NCI-H1436 (cell line): ENCODE measurements around the gene SIK2.
"Not testable (repeated sequence)": the region's sequence is repeated elsewhere in the genome, so short reads cannot be mapped to it uniquely, and the experiment has no call there.

Source experiments
- DNase-seq: peaks from one replicate; lab custom pipeline; 2025; lab: John Stamatoyannopoulos, UW

Gene SIK2

DNA sequence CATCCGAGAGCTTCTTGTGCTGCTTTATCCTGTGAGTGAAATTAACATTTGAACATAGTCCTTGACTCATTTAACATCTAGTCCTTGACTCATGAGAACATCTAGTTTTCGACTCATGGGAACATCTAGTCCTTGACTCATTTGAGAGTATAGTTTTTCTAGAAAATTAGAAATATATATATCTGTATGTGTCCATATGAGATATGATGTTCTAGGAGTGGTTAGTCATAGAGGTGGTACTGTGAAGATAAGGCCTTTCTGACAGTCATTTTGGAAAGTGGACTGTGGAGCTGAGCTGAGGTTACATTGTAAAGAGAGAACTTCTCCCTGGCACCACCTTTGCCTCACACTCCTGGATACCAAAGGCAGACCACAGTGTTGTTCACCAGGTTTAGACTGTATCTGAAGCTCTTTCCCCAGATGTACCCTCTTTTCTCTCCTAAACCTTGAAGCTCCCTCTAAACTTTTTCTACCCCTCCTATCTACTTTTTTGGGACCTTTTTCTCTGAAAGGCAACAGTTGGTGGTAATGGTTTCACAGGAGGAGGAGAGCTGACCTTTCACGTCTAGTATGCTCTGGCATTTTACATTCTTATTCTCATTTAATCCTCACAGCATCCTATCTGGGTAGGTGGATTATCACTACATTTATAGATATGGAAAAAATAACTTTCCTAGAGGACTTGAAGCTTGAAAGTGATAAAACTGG, 96.8 kb downstream of the SIK2 start:
- DNase-seq, result no peak

DNA sequence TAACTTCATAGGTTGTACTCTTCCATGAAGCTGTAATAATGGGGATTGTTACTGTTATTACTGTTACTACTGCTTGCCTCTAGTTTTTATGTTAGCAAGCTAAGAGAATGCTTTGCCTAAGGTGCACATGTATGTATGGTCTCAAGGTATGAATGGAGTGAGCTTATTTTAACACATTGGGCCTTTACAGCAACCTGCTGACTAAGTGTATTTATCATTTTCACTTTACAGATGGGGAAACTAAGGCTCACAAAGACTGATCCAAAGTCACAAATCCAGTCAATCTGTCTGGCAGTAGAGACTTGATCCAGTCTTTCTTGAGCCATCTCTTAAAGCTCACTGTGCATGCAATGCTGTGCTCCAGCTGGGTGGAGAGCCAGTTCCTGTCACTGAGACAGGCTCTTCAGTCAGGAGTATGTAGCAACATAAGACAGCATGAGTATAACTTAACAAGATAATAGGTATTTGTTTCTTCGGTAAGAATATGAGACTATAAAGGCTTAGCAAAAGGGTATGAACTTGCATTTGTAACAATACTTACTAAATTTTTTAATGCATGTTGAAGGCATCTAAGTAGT, 97.4 kb downstream of the SIK2 start:
- DNase-seq, result no peak

DNA sequence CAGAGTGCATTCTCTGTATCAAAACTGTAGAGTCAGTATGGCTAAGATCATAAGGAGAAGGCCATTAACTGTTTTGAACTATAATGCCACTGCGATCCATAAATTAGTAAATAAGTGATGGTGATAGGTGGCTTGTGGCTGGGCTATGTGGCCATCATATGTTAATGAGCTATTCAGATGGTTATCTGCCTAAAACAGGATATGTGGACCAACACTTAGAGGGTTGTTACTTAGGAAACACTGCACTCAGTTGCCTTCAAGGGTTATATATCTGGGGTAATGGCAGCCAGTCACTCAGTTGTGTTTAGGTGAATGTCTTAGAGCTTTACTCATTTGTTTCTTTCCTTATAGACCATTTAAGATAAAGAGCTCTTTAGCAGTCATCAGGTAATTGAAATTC, 97.9 kb downstream of the SIK2 start:
- no peak for DNase-seq

DNA sequence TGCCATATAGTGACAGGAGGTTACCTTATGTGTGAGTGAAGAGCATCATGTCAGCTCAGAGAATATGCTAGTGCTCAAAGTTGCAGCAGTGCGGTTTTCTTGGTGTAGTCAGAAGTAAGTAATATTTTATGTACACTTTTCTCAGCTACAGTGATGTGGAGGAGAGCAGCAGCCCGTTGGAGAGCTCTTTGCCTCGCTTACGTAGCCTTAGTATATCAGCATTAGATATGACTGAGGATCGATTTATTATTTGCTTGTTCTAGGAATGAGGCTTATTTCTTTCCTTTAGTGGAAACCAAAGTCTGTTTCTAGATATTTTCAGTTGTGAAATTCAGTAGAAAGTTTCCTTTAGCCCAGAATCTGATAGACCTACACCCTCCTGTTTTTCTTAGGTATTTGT, 100.4 kb downstream of the SIK2 start:
- DNase-seq, result no peak

DNA sequence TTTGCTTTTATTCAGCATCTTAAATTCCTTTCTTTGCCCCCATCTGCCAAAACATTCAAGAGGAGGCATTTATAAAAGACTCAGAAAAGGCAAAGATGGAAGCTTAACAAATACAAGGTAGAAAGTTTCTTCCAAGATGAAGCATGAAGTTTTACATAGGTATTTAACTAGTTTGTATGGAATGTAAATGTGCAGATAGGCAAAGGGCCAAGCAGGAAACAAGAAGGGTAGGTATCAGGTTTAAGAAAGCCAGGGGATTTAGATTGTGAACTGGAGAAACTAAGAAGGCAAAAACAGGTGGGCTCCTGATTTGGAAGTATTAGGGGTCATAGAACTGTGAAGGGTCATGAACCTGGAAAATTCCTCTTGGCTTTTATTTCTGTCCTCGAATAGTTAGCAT, 101.3 kb downstream of the SIK2 start:
- DNase-seq, result no peak

DNA sequence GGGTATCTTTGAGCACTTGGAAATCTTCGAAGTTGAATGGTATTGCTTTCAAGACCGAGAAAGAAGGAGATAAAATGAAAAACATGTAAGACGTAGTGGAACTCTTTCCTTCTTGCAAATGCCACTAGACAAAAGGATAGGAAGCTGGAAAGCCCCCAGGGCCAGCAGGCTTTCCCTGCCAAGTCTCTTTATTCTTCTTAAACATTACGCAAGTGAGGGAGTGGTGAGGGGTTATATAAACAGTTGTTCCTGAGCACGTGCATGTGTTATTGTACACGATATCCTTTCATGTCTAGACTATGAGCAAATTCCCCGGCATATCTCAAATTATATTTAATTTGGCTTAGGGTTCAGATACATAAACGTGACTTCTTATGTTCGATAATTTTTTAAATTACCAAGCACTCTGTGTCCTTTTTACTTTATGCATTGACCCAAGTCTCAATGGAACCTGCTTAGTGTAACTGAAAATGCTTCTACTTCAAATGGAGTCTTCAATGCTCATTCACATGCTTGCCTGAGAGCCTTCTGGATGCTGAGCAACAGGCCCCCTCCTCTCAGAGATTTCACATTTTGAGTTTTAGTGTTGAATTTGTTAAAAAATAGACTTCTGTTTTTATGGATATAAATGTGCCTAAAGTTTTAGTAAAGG, 104.9 kb downstream of the SIK2 start:
- no peak for DNase-seq

DNA sequence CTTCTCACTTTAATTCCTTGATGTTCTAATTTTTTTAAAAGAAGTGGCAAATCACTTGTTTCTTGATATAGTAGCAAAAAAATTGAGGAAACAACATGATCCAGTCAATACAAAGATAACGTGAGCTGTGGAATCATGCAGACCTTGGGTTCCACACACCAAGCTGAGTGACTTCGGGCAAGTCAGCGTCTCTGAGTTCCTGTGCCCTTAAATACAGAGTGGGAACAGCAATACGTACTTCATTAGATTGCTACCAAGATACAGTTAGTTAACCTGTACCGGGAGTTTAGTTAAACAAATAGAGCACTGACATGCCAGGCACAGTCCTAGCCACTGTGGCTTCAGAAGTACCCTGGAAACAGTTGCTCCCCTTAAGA, 105.4 kb downstream of the SIK2 start:
- DNase-seq, result no peak

DNA sequence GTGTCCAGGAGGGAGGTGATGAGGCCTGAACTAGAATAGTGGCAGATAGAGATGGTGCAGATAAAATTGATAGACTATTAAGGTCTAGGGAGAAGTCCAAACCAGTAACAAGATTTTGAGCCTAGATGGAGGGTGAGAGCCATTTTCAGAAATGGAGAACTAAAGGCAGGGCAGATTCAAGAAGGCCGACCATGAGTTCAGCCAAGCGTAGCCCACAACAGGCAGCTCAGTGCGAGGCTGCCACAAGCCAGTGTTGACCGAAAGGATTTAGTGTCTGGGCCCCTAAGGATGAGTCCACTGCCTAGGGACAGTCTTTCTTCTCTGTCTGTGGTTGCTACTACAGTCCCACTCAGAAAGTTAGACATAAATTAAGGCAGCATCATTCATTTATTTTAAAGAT, 112.3 kb downstream of the SIK2 start:
- DNase-seq, result no peak

DNA sequence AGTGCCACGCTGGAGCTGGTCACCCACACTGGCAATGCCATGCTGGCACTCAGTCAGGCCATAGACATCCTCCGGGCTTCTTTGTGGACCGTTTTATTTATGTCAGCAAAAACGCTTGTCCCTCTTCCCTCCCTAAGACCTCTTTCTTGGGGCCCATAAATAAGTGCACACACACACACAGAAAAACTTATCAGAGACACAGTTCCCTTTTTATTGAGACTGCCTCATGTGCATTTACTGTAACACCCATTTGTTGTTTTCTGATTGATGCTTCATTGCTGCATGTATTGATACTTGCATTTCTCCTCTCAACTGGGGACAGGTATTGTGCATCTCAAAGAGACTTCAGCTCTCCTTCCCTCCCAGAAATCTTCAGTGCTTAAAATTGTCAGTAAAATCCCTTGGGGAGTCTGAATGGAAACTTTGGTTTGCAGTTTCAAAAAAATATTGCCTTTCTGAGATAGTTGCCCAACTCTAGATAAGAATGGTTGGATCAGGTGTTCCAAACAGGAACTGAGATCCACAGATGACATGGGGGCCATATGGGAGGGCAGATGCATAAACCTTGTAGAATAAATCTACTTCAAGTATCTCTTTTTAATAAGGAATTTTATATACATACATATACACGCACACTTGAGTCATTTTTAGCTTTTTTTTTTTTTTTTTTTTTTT, 113.0 kb downstream of the SIK2 start:
- no peak for DNase-seq

DNA sequence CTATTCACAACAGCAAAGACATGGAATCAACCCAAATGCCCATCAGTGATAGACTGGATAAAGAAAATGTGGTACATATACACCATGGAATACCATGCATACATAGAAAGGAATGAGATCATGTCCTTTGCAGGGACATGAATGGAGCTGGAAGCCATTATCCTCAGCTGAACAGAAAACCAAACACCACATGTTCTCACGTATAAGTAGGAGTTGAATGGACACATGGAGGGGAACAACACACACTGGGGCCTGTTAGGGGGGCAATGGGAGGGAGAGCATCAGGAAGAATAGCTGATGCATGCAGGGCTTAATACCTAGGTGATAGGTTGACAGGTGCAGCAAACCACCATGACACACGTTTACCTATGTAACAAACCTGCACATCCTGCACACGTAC, 115.4 kb downstream of the SIK2 start:
- not testable (repeated sequence) for DNase-seq

DNA sequence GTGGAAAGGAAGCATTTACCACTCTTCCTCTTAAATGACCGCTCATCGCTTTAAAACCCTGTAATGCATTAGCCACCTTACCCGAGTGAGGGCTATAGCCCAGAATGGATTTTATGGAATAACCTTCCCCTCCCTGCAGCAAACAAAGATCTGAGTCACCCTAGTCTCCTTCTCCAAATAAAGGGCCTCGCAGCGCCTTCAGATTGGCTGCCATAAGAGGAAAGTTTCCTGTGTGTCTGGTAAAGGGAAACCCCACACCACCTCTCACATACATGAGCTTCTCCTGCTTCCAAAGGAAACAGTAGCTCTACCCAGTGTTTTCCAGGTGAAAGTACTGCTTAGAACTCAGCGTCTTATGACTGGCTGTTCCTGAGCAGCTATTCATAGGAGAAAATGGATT, 116.2 kb downstream of the SIK2 start:
- DNase-seq, result no peak

DNA sequence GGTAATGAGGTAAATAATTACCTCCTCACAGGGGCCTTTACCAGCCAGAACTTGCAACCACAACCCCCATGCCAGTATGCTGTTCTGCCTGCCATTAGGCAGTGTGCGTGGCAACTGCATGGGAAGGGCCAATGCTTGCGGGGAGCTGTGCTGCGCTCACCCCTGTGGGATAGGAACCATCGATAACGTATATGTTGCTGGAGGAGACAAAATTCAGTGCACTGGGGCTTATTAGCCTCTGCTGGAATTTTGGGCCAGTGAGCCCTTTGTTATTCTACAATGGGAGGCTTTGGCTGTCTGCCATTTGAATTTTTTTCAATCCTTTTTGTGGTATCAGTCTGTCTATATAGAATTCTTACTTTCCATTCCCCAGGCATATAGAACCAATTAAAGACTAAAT, 116.6 kb downstream of the SIK2 start:
- no peak for DNase-seq

DNA sequence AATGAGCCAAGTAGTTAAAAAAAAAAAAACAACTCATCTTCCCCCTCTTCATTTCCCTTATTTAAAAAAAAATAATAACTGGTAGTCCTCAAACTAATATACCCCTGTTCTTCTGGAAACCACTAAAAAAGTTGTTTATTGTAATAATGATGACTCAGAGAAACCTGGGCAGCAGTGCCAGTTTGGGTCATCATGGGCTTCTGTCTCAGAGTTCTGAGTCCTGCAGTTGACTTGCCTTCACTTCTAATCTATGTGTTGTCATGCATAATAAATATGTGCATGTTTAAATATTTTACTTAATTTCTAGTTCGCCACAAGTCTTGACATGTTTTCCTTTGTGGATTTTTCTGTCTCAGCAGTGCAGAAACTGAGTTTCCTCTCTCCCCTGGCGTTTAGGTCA, 117.1 kb downstream of the SIK2 start:
- no peak for DNase-seq

DNA sequence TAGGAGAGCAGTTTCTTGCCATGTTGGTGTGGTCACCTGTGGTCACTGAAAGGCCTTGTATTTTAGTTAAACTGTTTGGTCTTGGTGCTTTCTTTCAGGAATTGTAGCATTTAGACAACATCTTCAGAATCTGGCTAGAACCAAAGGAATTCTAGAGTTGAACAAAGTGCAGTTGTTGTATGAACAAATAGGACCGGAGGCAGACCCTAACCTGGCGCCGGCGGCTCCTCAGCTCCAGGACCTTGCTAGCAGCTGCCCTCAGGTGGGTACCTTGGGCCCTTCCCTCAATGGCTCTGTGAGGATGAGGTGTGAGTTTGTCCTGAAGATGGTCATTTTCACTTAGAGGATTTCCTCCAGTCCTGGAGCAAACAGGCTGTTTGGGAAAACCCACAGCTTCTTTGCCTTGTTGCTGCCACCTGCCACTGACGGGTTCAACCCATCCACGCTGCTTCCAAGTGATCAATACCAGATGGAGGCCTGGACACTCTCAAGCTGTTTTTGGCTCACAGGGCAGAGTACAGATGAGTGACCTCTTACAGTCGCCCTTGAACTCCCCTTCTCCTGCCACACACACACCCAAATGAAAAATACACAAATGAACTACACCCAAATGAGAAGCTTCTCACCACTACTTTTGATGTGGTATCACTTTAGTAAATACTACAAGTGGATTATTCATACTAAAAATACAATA, 118.7 kb downstream of the SIK2 start:
- no peak for DNase-seq

DNA sequence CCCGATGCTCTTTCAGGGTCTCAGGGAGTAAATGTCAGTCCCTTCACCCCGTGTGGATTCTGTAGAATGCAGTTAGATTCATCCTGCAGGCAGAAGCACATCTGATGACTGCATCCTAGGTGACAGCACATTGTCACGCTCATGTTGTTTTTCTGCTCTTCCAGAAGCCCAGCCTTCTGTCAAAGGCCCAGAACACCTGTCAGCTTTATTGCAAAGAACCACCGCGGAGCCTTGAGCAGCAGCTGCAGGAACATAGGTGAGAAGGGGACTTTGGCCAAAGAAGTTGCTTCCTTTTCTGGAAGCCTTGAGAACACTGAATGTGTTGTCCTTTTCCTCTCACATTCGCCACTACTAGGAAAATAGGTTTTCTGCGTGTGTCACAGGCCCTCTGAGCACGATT, 120.3 kb downstream of the SIK2 start:
- DNase-seq, result no peak

DNA sequence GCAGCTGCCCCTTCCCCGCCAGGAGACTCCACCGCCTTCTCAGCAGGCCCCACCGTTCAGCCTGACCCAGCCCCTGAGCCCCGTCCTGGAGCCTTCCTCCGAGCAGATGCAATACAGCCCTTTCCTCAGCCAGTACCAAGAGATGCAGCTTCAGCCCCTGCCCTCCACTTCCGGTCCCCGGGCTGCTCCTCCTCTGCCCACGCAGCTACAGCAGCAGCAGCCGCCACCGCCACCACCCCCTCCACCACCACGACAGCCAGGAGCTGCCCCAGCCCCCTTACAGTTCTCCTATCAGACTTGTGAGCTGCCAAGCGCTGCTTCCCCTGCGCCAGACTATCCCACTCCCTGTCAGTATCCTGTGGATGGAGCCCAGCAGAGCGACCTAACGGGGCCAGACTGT, 121.3 kb downstream of the SIK2 start:
- no peak for DNase-seq

DNA sequence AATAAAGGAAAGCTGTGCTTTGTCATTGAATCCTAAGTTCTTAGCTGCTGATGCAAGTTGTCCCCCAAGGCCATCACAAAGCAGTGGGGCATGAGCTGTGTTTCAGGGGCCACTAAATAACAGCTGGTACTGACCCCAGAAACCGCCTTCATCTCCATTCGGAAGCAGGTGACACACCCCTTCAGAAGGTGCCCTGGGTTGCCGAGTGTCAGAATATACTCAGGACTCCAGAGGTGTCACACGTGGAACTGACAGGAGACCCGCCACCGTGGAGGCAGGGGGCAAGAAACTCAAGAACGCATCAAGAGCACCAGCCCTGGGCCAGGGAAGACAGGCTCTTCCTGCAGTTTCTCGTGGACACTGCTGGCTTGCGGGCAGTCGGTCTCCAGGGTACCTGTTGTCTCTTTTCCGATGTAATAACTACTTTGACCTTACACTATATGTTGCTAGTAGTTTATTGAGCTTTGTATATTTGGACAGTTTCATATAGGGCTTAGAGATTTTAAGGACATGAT, 122.4 kb downstream of the SIK2 start:
- DNase-seq, result no peak

DNA sequence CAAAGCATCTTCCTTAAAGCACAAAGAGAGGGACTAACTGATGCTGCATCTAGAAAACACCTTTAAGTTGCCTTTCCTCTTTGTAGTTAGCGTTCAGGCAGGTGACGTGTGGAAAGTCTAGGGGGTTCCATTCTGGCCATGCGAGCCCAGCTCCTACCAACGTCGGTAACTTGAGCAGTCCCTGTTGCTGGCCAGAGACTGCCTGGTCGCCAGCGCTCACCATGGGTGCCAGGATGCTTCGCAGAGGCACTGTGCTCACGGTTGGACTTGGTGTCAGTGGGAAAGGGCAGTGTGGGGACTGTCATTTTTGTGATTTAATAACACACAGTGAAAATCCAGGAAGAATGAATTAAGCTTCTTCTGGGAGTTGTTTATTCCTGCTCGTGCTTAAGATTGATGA, 123.4 kb downstream of the SIK2 start:
- no peak for DNase-seq

DNA sequence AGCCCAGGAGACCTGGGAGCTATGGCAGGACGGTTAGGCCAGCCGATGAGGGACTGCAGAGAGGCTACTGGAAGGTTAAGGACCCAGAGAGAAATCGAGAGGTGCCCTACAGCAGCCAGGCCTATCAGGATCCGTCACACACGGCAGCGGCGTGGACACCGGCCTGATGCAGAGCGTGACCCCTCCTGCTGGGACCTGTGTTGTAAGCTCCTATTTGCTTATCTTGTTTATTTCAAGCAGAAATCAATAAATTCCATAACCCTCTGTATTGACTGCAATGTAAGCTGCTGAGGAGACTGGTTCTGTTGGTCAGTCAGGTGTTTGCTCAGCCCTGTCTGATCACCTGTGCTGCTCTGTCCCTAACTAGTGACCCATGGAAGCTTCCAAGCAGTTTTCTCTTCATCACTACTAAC, 124.1 kb downstream of the SIK2 start:
- DNase-seq, result no peak

DNA sequence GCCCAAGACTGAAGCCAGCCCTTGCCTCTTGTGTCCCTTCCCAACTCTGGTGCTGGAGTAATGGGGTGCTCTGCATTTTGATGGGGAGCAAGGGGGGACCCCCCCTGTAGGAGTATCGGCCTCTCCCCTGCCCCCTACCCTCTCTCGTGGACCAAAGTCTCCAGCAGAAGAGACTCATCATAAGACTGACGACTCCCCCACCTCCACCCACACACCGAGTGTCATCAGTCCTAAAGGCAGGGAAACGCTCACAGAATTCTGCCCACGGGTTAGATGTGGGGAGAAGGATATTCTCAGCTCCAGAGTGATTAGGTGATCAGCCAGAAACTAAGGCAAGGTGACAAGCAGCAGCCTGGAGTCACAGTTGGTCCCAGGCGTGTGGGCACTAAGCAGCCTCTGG, 125.2 kb downstream of the SIK2 start:
- DNase-seq, result no peak

DNA sequence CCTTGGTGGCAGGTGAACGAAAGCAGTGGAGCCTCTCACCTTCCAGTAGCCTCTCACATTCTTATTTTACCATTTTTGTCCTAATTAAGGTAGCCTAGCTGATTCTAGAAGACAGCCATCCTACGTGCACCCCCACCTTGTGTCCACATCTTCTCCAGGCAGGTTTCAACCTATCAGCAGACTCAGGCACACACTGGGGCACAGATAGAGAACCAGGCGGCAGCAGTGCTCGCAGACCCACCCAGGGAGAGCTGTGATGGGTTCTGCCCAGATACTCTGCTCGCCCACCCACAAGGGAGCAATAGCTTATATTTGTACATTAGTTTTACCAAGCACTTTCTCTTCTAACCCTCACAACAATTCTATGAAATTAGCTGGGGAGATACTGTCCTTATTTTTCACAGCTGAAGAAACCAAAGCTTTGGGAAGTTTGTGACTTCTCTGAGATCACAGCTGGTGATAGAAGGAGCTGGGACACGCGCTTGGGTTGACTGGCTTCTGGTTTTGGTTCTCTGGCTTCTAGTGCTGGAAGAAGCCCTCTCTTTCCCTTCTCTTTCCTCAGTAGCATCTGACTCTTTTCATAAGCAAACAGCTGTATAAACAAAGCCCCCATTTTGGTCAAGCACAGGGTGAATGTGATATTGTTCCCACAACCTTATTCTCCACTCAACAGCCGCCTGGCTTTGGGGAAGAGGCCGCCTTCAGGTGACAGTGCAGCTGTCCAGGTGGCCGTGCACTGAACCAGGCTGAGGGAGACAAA, 127.0 kb downstream of the SIK2 start:
- no peak for DNase-seq
